Measurements from ENCODE around the gene NAA10. TPM values are rescaled to one million over a fixed set of nuclear protein-coding genes. Genes with fewer than 3 reads are reported as not detected.

NAA10 gene
- total and polyA plus RNA-seq, 2 of the 13 experiments (the other 11 are each of a cell fraction or from before 2014, with no cell fraction given): 49.2 to 51.7 TPM

DNA sequence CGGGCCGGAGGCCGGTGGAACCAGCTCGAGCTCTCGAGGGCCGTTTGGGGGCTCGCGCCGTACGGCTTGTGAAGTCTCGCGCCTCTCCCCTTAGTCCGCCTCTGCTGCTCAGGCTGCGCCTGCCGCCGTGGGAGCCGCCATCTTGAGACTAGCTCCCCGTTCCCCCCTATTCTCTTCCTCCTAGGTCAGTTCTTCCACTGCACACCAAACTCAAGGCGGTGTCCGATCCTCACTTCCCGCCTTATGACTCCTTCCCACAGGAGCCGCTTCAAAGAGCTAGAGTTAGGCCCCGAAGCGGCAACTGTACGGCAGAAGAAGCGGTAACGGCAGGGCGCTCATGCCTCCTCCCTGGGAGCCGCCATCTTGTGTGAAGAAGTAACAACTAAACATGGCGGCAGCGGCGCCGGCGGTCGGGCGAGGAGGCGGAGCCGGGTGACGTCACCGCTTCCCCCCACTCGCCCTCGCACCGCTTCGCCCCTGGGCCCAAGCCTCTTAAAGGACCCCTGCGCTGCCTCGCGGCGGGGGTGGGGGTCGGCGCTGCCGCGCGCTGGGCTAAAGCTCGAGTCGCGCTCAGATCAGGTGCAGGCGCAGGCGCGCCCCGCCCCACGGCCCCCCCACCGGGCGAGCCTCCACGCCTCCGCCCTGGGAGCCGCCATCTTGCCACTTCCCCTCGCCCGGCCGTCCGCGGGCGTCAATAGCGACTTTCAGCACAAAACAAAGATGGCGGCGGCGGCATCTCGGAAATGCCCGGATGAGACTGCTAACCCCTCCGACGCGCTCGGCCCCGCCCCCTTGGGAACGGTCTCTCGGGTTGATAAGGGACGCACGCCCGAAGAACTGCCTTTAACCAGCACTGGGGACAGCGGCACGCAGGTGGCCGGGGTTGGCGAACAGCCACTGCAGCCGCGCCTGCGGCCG, 36.9 kb upstream of the NAA10 start, which contains the start of gene HCFC1 (continued):
- TF ChIP-seq CEBPG (CRISPR knock-in tag; IDR thresholded peaks at IDR 0.05): no peak
- no peak for TF ChIP-seq ZNF713 (CRISPR knock-in tag; IDR thresholded peaks at IDR 0.05)
- no peak for TF ChIP-seq ZNF382 (CRISPR knock-in tag; IDR thresholded peaks at IDR 0.05; ENCODE audit: borderline replicate concordance)
- TF ChIP-seq ZNF232 (CRISPR knock-in tag; IDR thresholded peaks at IDR 0.05; ENCODE audit: borderline replicate concordance): no peak
- no peak for TF ChIP-seq ARID5B (CRISPR knock-in tag; IDR thresholded peaks at IDR 0.05)
- no peak for TF ChIP-seq ZNF30 (CRISPR knock-in tag; IDR thresholded peaks at IDR 0.05)
- TF ChIP-seq HCFC1 (IDR thresholded peaks at IDR 0.05; ENCODE audit: low read depth, low read length): no peak; the same call in 1 of the 2 replicates
- no peak for TF ChIP-seq ZNF598 (CRISPR knock-in tag; IDR thresholded peaks at IDR 0.05; ENCODE audit: borderline replicate concordance)
- TF ChIP-seq ZFP41 (CRISPR knock-in tag; IDR thresholded peaks at IDR 0.05; ENCODE audit: borderline replicate concordance): peak; percentile 44; the same call in 1 of the 2 replicates
- no peak for TF ChIP-seq ZNF616 (CRISPR knock-in tag; IDR thresholded peaks at IDR 0.05; ENCODE audit: low read depth)
- peak; percentile 67 for TF ChIP-seq MYC (CRISPR knock-in tag; IDR thresholded peaks at IDR 0.05; ENCODE audit: borderline replicate concordance)
- TF ChIP-seq ZNF564 (CRISPR knock-in tag; IDR thresholded peaks at IDR 0.05): no peak
- TF ChIP-seq ATRX (CRISPR knock-in tag; IDR thresholded peaks at IDR 0.05; ENCODE audit: borderline replicate concordance): no peak
- TF ChIP-seq, protein P1, sequence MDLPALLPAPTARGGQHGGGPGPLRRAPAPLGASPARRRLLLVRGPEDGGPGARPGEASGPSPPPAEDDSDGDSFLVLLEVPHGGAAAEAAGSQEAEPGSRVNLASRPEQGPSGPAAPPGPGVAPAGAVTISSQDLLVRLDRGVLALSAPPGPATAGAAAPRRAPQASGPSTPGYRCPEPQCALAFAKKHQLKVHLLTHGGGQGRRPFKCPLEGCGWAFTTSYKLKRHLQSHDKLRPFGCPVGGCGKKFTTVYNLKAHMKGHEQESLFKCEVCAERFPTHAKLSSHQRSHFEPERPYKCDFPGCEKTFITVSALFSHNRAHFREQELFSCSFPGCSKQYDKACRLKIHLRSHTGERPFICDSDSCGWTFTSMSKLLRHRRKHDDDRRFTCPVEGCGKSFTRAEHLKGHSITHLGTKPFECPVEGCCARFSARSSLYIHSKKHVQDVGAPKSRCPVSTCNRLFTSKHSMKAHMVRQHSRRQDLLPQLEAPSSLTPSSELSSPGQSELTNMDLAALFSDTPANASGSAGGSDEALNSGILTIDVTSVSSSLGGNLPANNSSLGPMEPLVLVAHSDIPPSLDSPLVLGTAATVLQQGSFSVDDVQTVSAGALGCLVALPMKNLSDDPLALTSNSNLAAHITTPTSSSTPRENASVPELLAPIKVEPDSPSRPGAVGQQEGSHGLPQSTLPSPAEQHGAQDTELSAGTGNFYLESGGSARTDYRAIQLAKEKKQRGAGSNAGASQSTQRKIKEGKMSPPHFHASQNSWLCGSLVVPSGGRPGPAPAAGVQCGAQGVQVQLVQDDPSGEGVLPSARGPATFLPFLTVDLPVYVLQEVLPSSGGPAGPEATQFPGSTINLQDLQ (CRISPR knock-in tag; IDR thresholded peaks at IDR 0.05): 0 out of 2 replicates have a peak, but pooled peaks have one; percentile 71
- no peak for TF ChIP-seq IKZF4 (CRISPR knock-in tag; IDR thresholded peaks at IDR 0.05; ENCODE audit: borderline replicate concordance, low read depth, not compliant biosample characterization)
- no peak; the same call in 1 of the 2 replicates for TF ChIP-seq NR0B2 (CRISPR knock-in tag; IDR thresholded peaks at IDR 0.05)
- no peak for TF ChIP-seq DR1 (CRISPR knock-in tag; IDR thresholded peaks at IDR 0.05)
- TF ChIP-seq KDM2A (CRISPR knock-in tag; IDR thresholded peaks at IDR 0.05; ENCODE audit: borderline replicate concordance, low read depth): no peak; the same call in 1 of the 2 replicates
- no peak for TF ChIP-seq GATAD1 (CRISPR knock-in tag; IDR thresholded peaks at IDR 0.05)
- TF ChIP-seq, protein P2, sequence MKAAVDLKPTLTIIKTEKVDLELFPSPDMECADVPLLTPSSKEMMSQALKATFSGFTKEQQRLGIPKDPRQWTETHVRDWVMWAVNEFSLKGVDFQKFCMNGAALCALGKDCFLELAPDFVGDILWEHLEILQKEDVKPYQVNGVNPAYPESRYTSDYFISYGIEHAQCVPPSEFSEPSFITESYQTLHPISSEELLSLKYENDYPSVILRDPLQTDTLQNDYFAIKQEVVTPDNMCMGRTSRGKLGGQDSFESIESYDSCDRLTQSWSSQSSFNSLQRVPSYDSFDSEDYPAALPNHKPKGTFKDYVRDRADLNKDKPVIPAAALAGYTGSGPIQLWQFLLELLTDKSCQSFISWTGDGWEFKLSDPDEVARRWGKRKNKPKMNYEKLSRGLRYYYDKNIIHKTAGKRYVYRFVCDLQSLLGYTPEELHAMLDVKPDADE (CRISPR knock-in tag; IDR thresholded peaks at IDR 0.05): no peak
- TF ChIP-seq TEAD2 (CRISPR knock-in tag; IDR thresholded peaks at IDR 0.05): no peak
